ENCODE results near the gene ETHE1. TPM values are rescaled to one million over a fixed set of nuclear protein-coding genes. Genes with fewer than 3 reads are reported as not detected.

ETHE1 gene
- total and polyA plus RNA-seq, 8 donors, result 17.1 to 39.8 (median 20.2) TPM

DNA sequence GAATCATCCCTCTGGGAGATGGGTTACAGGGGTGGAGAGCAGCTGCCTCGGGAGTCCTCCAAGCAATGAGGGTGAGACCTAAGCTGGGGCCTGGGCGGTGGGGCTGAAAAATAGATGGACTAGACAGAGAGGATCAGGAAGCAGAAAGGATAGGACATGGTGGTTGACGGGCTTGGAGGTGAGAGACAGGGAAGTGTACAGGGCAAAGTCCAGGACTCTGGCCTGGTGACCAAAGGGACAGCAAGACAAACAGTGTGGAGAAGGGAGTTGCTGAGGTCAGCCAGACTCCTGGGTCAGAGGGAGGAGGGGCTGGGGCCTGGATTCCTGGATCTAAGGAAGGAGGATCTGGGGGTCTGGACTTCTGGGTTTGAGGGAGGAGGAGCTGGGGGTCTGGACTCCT lies 28.0 kb downstream of the ETHE1 start:
- Histone ChIP-seq H3K27ac (no peak overlapping the region), H3K27me3 (no peaks in the 10 kb centered on the region), H3K4me3 (no peak overlapping the region), H3K4me1 (peaks cover 0 to 8% of the 10 kb centered on the region in 2 donors), H3K9me3 (no peaks in the 10 kb centered on the region), H3K36me3 (peaks cover 0 to 37% of the 10 kb centered on the region in 2 donors)
- intact Hi-C loops (cut with DNase I), result no loop called here
- DNase-seq (no peak), ATAC-seq (no peak)
- TF ChIP-seq CTCF (IDR thresholded peaks at IDR 0.05), result no peak

- ATAC-seq, result no peak
- intact Hi-C loops (cut with DNase I), result no loop called here
- H3K27ac ChIP-seq, result no peak overlapping the region
- H3K9me3 ChIP-seq, result no peaks in the 10 kb centered on the region
- peaks cover 0 to 37% of the 10 kb centered on the region in 2 donors for H3K36me3 ChIP-seq
- H3K4me1 ChIP-seq, result peaks cover 0 to 6% of the 10 kb centered on the region in 2 donors
- H3K27me3 ChIP-seq, result no peaks in the 10 kb centered on the region
- no peak for TF ChIP-seq CTCF (IDR thresholded peaks at IDR 0.05)
- no peak overlapping the region for H3K4me3 ChIP-seq
- DNase-seq, result peak in 2 of 4 donors; percentile 67 to 87
These were observed 28.7 kb downstream of the ETHE1 start for GRCh38 chr19:43498233-43498842.

DNA sequence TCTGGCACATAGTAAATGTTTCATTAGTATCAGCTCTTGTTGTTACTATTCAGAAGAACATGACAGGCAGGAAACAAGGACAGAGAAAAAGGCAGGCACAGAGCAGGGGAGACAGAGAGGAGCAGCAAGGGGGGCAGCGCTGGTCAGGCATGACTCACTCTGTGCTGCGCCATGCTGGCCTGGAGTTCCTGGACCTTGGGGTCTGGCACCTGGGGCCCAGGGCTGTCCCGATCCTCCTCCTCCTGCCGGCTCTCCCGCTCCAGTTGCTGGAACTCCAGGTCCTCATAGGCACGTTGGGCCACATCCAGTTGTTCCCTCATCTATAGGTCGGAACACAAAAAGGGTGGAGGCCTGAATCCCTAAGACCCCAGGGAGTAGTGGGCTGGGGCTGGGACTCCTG lies 30.0 kb downstream of the ETHE1 start:
- H3K4me1 ChIP-seq, result no peaks in the 10 kb centered on the region
- TF ChIP-seq CTCF (IDR thresholded peaks at IDR 0.05), result no peak
- H3K4me3 ChIP-seq, result no peak overlapping the region
- intact Hi-C loops (cut with DNase I), result no loop called here
- H3K9me3 ChIP-seq, result no peaks in the 10 kb centered on the region
- no peak for DNase-seq
- no peaks in the 10 kb centered on the region for H3K27me3 ChIP-seq
- peaks cover 0 to 36% of the 10 kb centered on the region in 2 donors for H3K36me3 ChIP-seq
- no peak overlapping the region for H3K27ac ChIP-seq
- ATAC-seq, result no peak

GRCh38 chr19:43495082-43495481 lies 31.9 kb downstream of the ETHE1 start:
- no peak for TF ChIP-seq CTCF (IDR thresholded peaks at IDR 0.05)
- Histone ChIP-seq H3K4me3 (no peak overlapping the region), H3K4me1 (no peaks in the 10 kb centered on the region), H3K27me3 (no peaks in the 10 kb centered on the region), H3K27ac (no peak overlapping the region), H3K36me3 (peaks cover 0 to 30% of the 10 kb centered on the region in 2 donors), H3K9me3 (no peaks in the 10 kb centered on the region)
- intact Hi-C loops (cut with DNase I), result no loop called here
- ATAC-seq (no peak), DNase-seq (no peak)

- no peaks in the 10 kb centered on the region for H3K27me3 ChIP-seq
- no peak overlapping the region for H3K27ac ChIP-seq
- H3K4me3 ChIP-seq, result no peak overlapping the region
- peaks cover 0 to 10% of the 10 kb centered on the region in 2 donors for H3K36me3 ChIP-seq
- intact Hi-C loops (cut with DNase I), result no loop called here
- H3K4me1 ChIP-seq, result peaks cover 0 to 3% of the 10 kb centered on the region in 2 donors
- ATAC-seq (no peak), DNase-seq (no peak)
- TF ChIP-seq CTCF (IDR thresholded peaks at IDR 0.05), result no peak
- H3K9me3 ChIP-seq, result no peaks in the 10 kb centered on the region
These were observed 36.2 kb downstream of the ETHE1 start for GRCh38 chr19:43490759-43491158.

Data from left lung (tissue), 10 donors.